A549 treated with DMSO at 1 μM for 4 hours (cell line): Measurements from ENCODE around the gene TOR1B. TPM values are rescaled to one million over a fixed set of nuclear protein-coding genes. Genes with fewer than 3 reads are reported as not detected.

Experiments used
- total RNA-seq: library from RNA; stranded (reverse); fragments of 200-300 nt; extraction: Qiagen RNA extraction; gene quantifications from 5 replicates; pipeline ENCODE4 v1.2.3, GENCODE V29; 2022; ENCODE audit warnings: low read depth

The TOR1B gene
- 21.3 to 26.1 TPM (median 24.7 TPM) in 5 replicates for total RNA-seq

DNA sequence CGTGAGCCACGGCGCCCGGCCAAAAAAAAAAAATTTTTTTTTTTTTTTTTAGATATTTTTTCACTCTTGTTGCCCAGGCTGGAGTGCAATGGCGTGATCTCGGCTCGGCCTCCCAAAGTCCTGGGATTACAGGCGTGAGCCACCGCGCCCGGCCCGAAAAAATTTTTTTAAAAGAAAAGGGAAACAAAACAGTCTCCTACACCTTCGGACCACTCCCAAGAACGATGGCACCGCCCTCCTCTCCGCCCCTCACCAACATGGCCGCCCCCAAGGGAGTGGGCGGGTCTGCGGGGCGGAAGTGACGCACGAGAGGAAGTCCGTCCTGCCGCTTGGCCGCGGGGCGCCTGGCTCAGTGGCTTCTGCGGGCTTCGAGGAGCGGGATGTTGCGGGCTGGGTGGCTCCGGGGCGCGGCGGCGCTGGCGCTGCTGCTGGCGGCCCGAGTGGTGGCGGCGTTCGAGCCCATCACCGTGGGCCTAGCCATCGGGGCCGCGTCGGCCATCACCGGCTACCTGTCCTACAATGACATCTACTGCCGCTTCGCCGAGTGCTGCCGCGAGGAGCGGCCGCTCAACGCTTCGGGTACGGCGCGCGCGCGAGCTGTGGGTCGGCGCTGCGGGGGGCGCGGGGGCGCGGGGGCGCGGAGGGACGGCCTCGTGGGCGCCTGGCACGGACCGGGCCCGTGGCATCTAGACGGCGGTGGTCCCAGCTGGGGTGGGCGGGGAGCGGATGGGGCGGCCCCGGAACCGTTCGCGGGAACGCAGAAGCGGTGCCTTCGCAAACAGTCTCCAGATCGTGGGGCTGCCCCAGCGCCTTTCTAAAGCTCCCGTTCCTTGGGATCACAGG, at the start of gene TOR1B:
TOR1B (plus strand) TSS at position 352 of the 843 bp plus-strand sequence; CDS start at position 381, 29 bp downstream.

DNA sequence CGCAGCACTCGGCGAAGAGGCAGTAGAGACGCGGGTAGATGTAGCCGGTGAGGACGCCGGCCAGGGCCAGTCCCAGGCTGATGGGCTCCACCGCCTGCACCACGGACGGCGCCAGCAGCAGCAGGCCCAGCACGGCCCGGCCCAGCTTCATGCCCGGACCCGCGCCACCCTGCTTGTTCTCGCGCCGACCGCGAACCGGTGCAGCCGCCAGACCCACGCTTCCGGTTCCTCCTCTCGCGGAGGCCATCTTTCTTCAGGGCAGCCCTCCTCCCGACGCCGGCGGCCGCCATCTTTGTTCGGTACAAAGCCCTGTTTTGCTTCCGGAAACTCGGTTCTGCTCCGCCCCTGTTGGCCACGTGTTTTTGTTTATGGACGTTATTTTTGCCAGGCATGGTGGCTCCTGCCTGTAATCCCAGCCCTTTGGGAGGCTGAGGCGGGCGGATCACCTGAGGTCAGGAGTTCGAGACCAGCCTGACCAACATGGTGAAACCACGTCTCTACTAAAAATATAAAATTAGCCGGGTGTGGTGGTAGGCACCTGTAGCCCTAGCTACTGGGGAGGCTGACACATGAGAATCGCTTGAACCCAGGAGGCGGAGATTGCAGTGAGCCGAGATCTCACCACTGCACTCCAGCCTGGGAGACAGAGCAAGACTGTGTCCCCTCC, 21.1 kb downstream of the TOR1B start, which contains the start of gene TOR1A:
TOR1A (minus strand) TSS at position 202 of the 667 bp plus-strand sequence; CDS start at position 151, 51 bp downstream.

GRCh38 chr9:129835128-129835859, 32.3 kb downstream of the TOR1B start, which contains the start of the genes C9orf78 and USP20:
TSS of gene C9orf78 (minus strand) at chr9:129835275. CDS start at chr9:129835221, 54 bp downstream.
TSS of gene USP20 (plus strand) at chr9:129835458. CDS start at chr9:129852556, 17,098 bp downstream.

Other genes starting within 250 kb of the TOR1B start
- 0.08 TPM in 1 of 5 replicates, not detected in the others for gene C9orf50, start 182.1 kb upstream of the TOR1B start, total RNA-seq
- gene NTMT1, start 177.0 kb upstream of the TOR1B start, total RNA-seq = 91.2 to 107 TPM (median 95.0 TPM) in 5 replicates
- 22.0 to 25.5 TPM (median 24.9 TPM) in 5 replicates for gene ASB6, start 161.0 kb upstream of the TOR1B start, total RNA-seq
- gene PRRX2, start 137.5 kb upstream of the TOR1B start, total RNA-seq = 2.8 to 7.8 TPM (median 5.9 TPM) in 5 replicates
- gene PTGES, start 50.1 kb upstream of the TOR1B start, total RNA-seq = 91.3 to 105 TPM (median 100 TPM) in 5 replicates
- 57.3 to 66.4 TPM (median 65.0 TPM) in 5 replicates for gene TOR1A, start 21.0 kb downstream of the TOR1B start, total RNA-seq
- gene C9orf78, start 32.1 kb downstream of the TOR1B start, total RNA-seq = 47.8 to 58.0 TPM (median 52.0 TPM) in 5 replicates
- gene USP20, start 32.3 kb downstream of the TOR1B start, total RNA-seq = 5.3 to 6.3 TPM (median 5.6 TPM) in 5 replicates
- gene FNBP1, start 240.0 kb downstream of the TOR1B start, total RNA-seq = 14.6 to 19.3 TPM (median 16.6 TPM) in 5 replicates